Activated CD4-positive, alpha-beta T cell treated with anti-CD3 and anti-CD28 coated beads, Interleukin-2, Interleukin-4, amounts not matched to agents 100 ng/mL and 50 ng/mL, durations not matched to agents 16 hours and 8 hours (primary cell): ENCODE measurements around the gene ZNRF1.

Experiments used
- DNase-seq: peaks from one replicate; pipeline ENCODE4 v3.0.0-alpha.2; 2020; ENCODE audit warnings: low spot score

ZNRF1 gene

DNA sequence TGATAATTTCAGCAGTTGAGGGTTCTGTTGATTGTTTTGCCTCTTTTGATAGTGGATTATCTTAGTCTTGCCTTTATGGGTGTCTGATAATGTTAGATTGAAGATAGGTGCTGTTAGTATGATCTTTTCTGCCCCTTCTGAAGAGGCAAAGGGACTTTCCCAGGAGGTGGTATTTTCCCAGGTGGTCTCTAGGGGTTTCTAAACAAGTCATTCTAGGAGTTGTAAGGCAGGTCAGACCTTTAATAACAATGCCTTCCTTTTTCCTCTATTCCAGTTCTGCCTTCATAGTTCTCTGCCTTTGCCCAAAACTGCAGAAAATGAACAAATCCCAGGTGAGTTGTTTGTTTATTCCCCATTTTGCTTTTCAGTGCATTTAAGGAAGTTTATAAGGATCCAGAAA, 153.8 kb downstream of the ZNRF1 start:
- no peak for DNase-seq

DNA sequence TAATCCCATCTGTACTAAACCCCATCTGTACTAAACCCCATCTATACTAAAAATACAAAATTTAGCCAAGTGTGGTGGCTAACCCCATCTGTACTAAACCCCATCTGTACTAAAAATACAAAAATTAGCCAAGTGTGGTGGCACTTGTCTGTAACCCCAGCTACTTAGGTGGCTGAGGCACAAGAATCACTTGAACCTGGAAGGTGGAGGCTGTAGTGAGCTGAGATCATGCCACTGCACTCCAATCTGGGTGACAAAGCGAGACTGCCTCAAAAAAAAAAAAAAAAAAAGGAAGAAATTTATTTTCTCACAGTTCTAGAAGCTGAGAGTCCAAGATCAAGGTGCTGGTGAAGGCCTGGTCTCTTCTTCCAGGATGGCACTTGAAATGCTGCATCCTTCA, 161.6 kb downstream of the ZNRF1 start:
- DNase-seq: no peak
